IPS-NIHi7 (cell line): ENCODE measurements around the gene CLEC4D.
"Not testable (repeated sequence)": the region's sequence is repeated elsewhere in the genome, so short reads cannot be mapped to it uniquely, and the experiment has no call there.

Source experiments
- DNase-seq: peaks from one replicate; pipeline ENCODE4 v3.0.0; 2012; ENCODE audit warnings: mixed read lengths; ENCODE audit errors: extremely low spot score

CLEC4D gene

GRCh38 chr12:8513256-8513655 lies at the start of gene CLEC4D:
Gene CLEC4D (plus strand): TSS chr12:8513503. CDS start chr12:8513733, 230 bp downstream.
- no peak for DNase-seq

DNA sequence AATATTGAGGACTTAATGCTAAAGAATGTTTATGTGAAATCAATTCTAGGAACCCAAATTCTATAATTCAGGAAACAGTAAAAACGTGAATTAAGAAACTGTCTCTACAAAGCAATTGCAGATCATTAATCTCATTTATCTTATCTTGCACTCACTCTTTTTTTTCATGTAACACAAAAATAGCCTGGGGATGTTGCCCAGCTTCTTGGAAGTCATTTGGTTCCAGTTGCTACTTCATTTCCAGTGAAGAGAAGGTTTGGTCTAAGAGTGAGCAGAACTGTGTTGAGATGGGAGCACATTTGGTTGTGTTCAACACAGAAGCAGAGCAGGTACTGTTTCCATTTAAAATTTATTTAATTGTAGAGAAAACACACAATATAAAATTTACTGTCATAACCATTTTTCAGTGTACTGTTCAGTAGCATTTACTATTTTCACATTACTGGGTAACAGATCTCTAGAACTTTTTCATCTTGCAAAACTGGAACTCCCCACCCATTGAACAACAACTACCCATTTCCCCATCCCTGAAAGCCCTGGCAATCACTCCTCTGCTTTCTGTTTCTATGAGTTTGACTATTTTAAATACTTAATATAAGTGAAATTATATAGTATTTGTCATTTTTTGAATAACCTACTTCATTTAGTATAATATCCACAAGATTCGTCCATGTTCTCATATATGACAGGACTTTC lies 47.9 kb upstream of the CLEC4D start:
- DNase-seq, result no peak

- no peak for DNase-seq
Observed at GRCh38 chr12:8466241-8466640, 47.1 kb upstream of the CLEC4D start.

DNA sequence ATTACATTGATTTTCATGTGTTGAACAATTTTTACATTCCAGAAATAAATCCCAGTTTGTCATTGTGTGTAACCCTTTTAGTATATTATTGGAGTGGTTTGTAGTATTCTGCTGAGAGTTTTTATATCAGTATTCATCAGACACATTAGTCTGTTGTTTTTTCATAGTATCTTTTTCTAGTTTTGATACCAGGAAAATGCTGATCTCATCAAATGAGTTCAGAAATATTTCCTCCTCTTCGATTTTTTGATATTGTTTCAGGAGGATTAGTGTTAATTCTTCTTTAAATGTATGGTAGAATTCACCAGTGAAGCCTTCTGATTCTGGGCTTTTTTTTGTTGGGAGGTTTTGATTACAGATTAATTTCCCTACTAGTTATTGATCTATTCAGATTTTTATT lies 42.2 kb upstream of the CLEC4D start:
- no peak for DNase-seq

DNA sequence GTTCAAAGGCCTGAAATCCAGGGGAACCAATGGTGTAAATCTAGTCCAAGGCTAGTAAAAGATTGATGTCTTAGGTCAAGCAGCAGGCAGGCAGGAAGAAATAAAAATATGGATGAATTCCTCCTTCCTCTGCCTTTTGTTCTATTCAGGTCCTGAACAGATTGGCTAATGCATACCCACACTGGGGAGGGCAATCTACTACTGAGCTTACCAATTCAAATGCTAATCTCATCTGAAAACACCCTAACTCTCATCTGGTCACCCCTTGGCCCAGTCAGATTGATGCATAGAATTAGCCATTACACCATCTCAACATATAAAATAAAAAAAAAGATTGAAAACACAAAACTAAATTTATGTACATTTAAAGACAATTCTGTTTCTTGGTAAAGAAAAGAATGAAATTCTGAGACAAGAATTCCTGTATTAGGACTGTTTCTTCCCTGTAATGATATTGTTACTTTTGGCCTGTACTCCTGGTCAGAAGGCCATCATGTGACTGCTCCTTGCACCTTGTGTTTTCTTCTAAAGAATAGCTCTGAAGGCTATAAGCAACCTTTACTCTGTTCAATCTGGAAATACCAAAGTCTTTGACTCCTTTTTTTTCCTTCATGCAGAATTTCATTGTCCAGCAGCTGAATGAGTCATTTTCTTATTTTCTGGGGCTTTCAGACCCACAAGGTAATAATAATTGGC lies 37.6 kb upstream of the CLEC4D start:
- no peak for DNase-seq

- no peak for DNase-seq
Observed at GRCh38 chr12:8482571-8483061, 30.7 kb upstream of the CLEC4D start.

DNA sequence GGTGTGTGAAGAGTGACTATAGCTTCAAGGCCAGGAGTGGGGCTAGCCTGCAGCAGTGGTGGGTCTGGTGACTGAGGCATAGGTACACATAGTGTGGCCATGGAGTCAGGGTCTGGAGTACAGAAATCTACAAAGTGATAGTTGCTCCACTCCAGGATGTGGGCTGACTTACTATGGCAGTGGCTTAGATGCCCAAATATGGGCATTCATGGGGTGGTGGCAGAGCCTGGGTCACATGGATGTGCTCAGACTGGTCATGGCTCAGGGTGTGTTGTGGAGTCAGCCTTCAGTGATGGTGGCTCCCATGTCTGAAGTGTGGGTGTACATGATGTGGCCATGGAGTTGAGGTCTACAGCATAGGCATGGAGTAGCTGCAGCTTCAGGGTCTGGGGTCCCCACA lies 30.2 kb upstream of the CLEC4D start:
- no peak for DNase-seq

DNA sequence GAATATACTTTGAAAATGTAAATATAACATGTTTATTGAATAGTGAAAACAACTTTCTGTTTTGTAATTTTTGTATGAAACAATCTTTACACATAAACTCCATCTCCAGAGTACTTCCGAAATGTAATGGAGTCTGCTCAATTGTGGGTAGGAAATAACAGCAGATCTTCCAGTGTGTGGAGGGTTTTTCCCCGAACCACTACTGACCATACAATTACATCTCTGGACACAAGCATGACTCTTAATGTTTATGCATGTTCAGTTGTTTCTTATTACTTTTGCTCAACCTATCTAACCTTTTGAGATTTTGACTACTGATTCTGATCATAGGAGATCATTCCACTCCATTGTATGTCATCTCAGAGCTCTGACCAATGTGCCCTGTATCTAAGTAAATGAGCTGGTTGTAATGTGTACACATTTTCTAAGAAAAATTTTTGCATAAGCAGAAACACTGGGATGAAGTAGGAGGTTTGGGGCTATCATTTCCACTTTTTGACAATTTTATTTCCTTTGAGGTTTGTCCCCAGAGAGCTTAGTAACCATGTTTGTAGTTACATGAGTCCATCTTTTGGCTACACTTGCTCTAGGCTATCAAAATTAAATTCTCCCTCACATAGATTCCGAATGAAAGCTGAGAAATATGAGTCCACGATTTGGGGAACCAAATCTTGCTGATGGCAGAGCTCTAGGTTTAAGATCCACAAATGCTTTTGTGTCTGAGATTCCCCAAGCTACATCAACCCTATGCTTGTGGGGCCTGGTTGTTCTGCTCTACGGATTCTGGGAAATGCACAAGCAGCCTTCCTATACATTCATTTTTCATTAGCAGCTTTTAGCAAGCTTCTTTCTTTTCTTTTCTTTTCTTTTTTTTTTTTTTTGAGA lies 21.4 kb upstream of the CLEC4D start:
- DNase-seq, result no peak

GRCh38 chr12:8493084-8493483 lies 20.2 kb upstream of the CLEC4D start:
- no peak for DNase-seq

DNA sequence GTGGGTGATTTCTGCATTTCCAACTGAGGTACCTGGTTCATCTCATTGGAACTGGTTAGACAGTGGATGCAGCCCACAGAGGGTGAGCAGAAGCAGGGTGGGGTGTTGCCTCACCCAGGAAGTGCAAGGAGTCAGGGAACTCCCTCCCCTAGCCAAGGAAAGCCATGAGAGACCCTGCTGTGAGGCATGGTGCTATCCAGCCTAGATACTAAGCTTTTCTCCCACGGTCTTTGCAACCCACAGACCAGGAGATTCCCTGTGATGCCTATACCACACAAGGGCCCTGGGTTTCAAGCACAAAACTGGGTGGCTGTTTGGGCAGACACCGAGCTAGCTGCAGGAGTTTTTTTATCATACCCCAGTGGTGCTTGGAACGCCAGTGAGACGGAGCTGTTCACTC lies 17.6 kb upstream of the CLEC4D start:
- DNase-seq, result not testable (repeated sequence)

DNA sequence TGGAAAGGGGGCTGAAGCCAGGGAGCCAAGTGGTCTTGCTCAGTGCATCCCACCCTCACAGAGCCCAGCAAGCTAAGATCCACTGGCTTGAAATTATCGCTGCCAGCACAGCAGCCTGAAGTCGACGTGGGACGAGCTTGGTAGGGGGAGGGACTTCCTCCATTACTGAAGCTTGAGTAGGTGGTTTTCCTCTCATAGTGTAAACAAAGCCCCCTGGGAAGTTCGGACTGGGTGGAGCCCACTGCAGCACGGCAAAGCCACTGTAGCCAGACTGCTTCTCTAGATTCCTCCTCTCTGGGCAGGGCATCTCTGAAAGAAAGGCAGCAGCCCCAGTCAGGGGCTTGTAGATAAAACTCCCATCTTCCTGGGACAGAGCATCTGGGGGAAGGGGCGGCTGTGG lies 17.2 kb upstream of the CLEC4D start:
- DNase-seq, result not testable (repeated sequence)

DNA sequence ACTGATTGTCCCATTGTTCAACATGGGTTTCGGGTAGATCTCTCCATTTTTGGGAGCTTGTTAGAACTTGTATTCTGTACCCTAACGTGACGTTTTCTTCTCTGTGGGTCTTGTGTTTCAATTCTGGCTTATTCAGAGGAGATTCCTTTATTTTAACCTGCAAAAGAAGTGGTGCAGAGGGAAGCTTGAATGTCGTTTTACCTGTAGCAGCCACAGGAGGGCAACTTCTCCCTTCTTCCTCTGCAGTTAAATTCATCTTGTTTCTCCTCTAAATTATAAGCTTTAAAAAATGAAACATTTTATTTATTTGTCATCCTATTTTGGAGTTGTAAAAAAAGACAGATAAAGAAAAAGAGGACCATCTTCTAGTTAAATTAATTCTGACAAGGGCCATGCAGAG lies 13.7 kb upstream of the CLEC4D start:
- DNase-seq, result no peak

- DNase-seq, result no peak
Observed at GRCh38 chr12:8501720-8502119, 11.6 kb upstream of the CLEC4D start.

- no peak for DNase-seq
Observed at GRCh38 chr12:8504351-8504750, 9.0 kb upstream of the CLEC4D start.

- DNase-seq, result no peak
Observed at GRCh38 chr12:8507596-8507995, 5.7 kb upstream of the CLEC4D start.

DNA sequence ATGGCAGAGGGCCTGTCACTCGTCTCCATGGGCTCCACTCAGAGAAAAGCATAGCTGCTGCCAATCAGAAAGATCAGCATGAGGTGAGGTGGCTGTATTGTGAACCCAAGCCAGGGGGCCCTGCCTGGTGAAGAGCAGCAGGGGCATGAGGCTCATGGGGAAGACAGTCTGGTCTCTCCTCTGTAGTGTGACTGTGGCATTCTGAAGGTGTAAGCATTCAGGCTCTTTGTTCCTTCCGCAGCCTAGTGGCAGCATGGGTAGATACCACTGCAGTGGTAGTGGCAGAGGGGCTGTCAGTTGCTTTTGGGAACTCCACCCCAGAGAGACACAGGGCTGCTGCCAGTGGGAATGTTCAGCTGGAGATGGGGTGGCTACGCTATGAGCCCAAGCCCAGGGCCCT lies 5.1 kb upstream of the CLEC4D start:
- no peak for DNase-seq

DNA sequence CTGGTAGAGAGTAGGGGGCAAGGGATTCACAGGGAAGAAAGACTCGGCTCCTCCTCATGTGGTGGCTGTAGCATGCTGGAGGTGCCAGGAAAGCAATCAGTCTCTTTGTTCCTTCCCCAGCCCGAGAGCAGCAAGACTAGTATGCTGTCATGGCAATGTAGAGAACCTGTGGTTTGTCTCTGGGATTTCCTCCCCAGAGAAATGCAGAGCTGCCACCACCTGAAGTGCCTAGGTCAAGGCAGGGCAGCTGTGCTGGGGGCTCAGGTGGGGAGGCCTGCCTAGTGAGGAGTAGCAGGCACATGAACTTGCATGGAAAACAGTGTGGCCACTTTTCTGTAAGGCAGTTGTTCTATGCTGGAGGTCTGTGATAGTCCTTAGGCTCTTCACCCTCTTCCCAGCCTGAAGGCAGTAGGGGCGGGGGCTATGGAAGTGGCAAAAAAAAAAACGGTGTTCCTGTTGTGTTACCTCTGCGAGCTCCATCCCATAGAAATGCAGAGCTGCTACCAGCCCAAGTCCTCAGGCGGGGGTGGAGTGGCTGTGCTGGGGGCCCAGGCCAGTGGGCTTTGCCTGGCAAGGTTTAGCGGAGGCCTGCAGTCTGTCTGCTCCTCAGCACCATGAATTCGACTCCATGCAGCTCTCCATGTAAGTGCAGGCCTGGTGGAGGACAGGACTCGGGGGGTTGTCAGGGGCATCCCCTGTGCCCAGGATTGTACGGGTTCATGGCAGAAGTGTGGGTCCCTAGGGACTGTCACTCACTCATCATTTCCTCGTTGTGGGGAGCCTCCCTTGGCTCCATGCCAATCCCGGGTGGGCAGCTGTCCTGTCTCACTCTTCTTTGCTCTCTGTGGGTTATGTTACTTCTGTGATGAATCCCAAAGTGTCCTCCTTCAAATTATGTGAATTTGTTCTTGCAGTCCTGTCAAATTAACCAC lies 4.1 kb upstream of the CLEC4D start:
- no peak for DNase-seq

DNA sequence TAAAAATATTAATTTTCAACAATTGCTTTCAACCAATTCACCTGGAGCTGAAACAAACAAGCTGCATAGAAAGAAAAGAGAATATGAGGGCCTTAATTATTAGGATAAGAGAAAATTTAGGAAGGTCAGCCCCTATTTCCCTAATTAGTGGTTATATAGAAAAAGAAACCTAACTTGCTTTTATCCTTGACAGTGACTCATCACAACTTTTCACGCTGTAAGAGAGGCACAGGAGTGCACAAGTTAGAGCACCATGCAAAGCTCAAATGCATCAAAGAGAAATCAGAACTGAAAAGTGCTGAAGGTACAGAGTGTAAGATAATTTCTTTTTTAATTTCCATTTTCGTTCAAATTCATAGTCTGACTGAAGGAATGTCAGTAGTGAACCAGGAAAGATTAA lies 4.7 kb downstream of the CLEC4D start:
- DNase-seq, result no peak

DNA sequence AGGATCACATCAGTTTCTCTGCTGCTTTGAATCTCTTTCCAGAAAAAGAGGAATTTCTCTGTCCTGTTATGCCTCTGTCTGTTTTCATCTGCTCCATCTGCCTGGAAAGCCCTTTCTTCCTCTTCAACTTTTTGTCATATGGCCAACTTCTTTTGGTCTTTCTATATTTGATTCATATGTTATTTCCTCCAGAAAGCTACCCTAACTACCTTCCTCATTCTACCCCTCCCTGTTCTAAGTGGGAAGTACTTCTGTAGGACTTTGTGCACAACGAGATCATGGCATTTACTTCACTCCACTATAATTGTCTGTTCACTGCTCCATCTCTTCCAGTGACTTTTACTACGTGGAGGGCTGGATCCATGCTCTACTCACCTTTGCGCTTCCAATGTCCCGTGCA lies 5.9 kb downstream of the CLEC4D start:
- DNase-seq, result no peak

DNA sequence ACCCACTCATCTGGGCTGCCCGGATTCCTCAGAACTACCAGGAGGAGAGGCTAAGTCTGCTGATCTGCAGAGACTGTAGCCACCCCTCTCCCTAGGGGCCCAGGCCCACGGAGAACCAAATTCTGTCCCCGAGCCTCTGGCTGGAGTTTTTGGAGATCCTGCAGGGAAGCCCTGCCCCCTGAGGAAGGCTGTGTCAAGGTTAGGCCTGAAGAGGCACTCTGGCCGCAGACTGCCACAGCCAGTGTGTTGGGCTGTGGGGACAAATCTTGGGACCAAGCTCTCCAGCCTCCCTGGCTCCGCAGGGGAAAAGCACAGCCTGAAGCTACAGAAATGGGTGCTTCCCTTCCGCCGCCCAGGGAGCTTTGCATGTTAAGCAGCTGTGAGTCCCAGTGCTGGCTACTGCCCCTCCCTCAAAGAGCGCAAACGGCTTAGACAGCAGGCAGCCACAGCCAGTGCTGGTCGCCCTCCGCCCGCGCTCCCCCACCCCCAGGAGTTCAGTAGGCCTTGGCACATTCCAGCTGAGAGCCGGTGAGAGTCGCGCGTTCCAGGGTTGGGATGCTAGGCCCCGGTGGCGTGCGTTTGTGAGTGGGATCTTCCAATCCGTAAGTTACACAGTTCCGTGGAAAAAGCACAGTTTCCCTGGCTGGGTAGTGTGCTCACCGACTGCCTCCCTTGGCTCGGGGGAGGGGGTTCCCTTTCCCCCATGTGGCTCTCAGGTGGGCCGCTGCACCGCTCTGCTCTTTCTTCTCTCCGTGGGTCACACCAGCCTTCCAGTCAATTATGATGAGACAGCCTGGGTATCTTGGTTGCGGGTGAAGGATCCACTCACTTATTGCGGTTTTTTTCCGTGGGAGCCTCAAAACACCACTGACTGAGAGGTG lies 14.2 kb downstream of the CLEC4D start:
- peak; percentile 30 for DNase-seq
